Mesenchymal stem cell (in vitro differentiated cells and primary cell): Measurements from ENCODE around the gene DZIP1L.

Experiments used
- DNase-seq: peaks from one replicate; pipeline ENCODE4 v3.0.0-alpha.2; 2013
- H2AFZ ChIP-seq: one replicate; pipeline ENCODE4 v1.6.1; 2013; ENCODE audit warnings: low read depth, mild to moderate bottlenecking, control low read depth, inconsistent platforms, low read length, moderate library complexity
- H2AK5ac ChIP-seq: 2 replicates; pipeline ENCODE4 v1.6.1; 2013; ENCODE audit warnings: low read length, moderate library complexity, mild to moderate bottlenecking, inconsistent platforms; ENCODE audit not compliant: severe bottlenecking
- H2BK120ac ChIP-seq: one replicate; pipeline ENCODE4 v1.6.1; 2013; ENCODE audit warnings: low read depth, mild to moderate bottlenecking, inconsistent platforms, low read length, moderate library complexity
- H2BK12ac ChIP-seq, 2 experiments: one replicate each; pipeline ENCODE4 v1.6.1; 2013; ENCODE audit warnings: inconsistent platforms in 2 of 2, low read length in 2 of 2, mild to moderate bottlenecking in 2 of 2, moderate library complexity in 2 of 2, control low read depth in 1 of 2
- H2BK15ac ChIP-seq: one replicate; pipeline ENCODE4 v1.6.1; 2013; ENCODE audit warnings: mild to moderate bottlenecking, low read depth, inconsistent platforms; ENCODE audit not compliant: poor library complexity, severe bottlenecking
- H2BK5ac ChIP-seq: 2 replicates; pipeline ENCODE4 v1.6.1; 2013; ENCODE audit warnings: low read depth, mild to moderate bottlenecking, low read length, control low read depth, inconsistent platforms; ENCODE audit not compliant: poor library complexity, severe bottlenecking
- H3K14ac ChIP-seq, 2 experiments: one replicate each; pipeline ENCODE4 v1.6.1; 2013; ENCODE audit warnings: inconsistent platforms in 2 of 2, low read length in 2 of 2, control low read depth in 1 of 2, mild to moderate bottlenecking in 1 of 2, moderate library complexity in 1 of 2
- H3K18ac ChIP-seq, 2 experiments: one replicate each; pipeline ENCODE4 v1.6.1; 2013; ENCODE audit warnings: inconsistent platforms in 2 of 2, low read length in 2 of 2, control low read depth in 1 of 2, low read depth in 1 of 2, mild to moderate bottlenecking in 1 of 2
- H3K23ac ChIP-seq, 2 experiments: one replicate each; pipeline ENCODE4 v1.6.1; 2013; ENCODE audit warnings: inconsistent platforms in 2 of 2, low read length in 2 of 2, mild to moderate bottlenecking in 2 of 2, moderate library complexity in 2 of 2, control low read depth in 1 of 2
- H3K27ac ChIP-seq: 2 replicates; pipeline ENCODE4 v1.5.1; 2013; ENCODE audit warnings: mild to moderate bottlenecking, moderate library complexity, low read length, control low read depth, inconsistent platforms; ENCODE audit not compliant: poor library complexity, severe bottlenecking
- H3K27me3 ChIP-seq, 2 experiments: 2 replicates each; pipeline versions ENCODE4 v1.6.1 to v1.7.0; 2013; ENCODE audit warnings: low read length in 2 of 2, mild to moderate bottlenecking in 2 of 2, moderate library complexity in 2 of 2, control low read depth in 1 of 2, inconsistent platforms in 1 of 2; ENCODE audit not compliant: control insufficient read depth in 1 of 2, insufficient read depth in 1 of 2
- H3K36me3 ChIP-seq, 2 experiments: 2 replicates each; pipeline versions ENCODE4 v1.6.1 to v1.7.0; 2013; ENCODE audit warnings: low read length in 2 of 2, control low read depth in 1 of 2, inconsistent platforms in 1 of 2, low read depth in 1 of 2, mild to moderate bottlenecking in 1 of 2; ENCODE audit not compliant: insufficient read depth in 2 of 2, control insufficient read depth in 1 of 2
- H3K4ac ChIP-seq, 2 experiments: one replicate each; pipeline ENCODE4 v1.6.1; 2013; ENCODE audit warnings: inconsistent platforms in 2 of 2, low read length in 2 of 2, mild to moderate bottlenecking in 2 of 2, moderate library complexity in 2 of 2, control low read depth in 1 of 2, low read depth in 1 of 2
- H3K4me1 ChIP-seq: 2 replicates; pipeline ENCODE4 v1.6.1; 2013; ENCODE audit warnings: low read depth, low read length, control low read depth; ENCODE audit not compliant: control insufficient read depth, insufficient read depth
- H3K4me2 ChIP-seq: 2 replicates; pipeline ENCODE4 v1.6.1; 2013; ENCODE audit warnings: low read length, mild to moderate bottlenecking, inconsistent platforms; ENCODE audit not compliant: poor library complexity, severe bottlenecking
- H3K4me3 ChIP-seq, 2 experiments: 2 replicates each; pipeline versions ENCODE4 v1.5.1 to v1.7.0; 2013; ENCODE audit warnings: low read length in 2 of 2, mild to moderate bottlenecking in 2 of 2, control low read depth in 1 of 2, low read depth in 1 of 2; ENCODE audit not compliant: insufficient read depth in 1 of 2
- H3K79me1 ChIP-seq: replicated peaks from 2 replicates; pipeline ENCODE4 v1.6.1; 2013; ENCODE audit warnings: mild to moderate bottlenecking, control low read depth, low read length, inconsistent platforms; ENCODE audit not compliant: poor library complexity, severe bottlenecking
- H3K9ac ChIP-seq: 2 replicates; pipeline ENCODE4 v1.7.0; 2013; ENCODE audit warnings: mild to moderate bottlenecking, low read length, moderate library complexity
- H3K9me3 ChIP-seq: 2 replicates; pipeline ENCODE4 v1.7.0; 2013; ENCODE audit warnings: mild to moderate bottlenecking, low read length; ENCODE audit not compliant: control insufficient read depth
- H4K8ac ChIP-seq: one replicate; pipeline ENCODE4 v1.6.1; 2013; ENCODE audit warnings: inconsistent platforms, mild to moderate bottlenecking, low read length, moderate library complexity
- H4K91ac ChIP-seq: one replicate; pipeline ENCODE4 v1.6.1; 2013; ENCODE audit warnings: mild to moderate bottlenecking, low read length, inconsistent platforms
- WGBS: methylation state at CpG from one replicate; pipeline ENCODE4 v1.1.7; 2013; ENCODE audit warnings: mixed read lengths; 5-methylcytosine and 5-hydroxymethylcytosine counted together

Gene DZIP1L

GRCh38 chr3:138060792-138061191 lies 54.6 kb downstream of the DZIP1L start:
- H3K4me1 ChIP-seq = peaks cover 1% of the 10 kb centered on the region
- no peak overlapping the region for H3K4ac ChIP-seq
- H3K27me3 ChIP-seq = no peaks in the 10 kb centered on the region
- H3K14ac ChIP-seq = no peak overlapping the region
- no peak overlapping the region for H3K9ac ChIP-seq
- H3K18ac ChIP-seq = no peak overlapping the region
- H3K4me2 ChIP-seq = no peak overlapping the region
- H3K36me3 ChIP-seq = peaks cover 37 to 43% of the 10 kb centered on the region in 2 experiments
- no peak overlapping the region for H2BK120ac ChIP-seq
- no peaks in the 10 kb centered on the region for H3K9me3 ChIP-seq
- no peak overlapping the region for H2BK5ac ChIP-seq
- H4K91ac ChIP-seq = no peak overlapping the region
- peaks cover 1% of the 10 kb centered on the region for H3K79me1 ChIP-seq
- H2BK12ac ChIP-seq = no peak overlapping the region
- WGBS = no CpG with 5 or more reads among the region's 2 CpGs
- H2AK5ac ChIP-seq = no peak overlapping the region
- no peak overlapping the region for H3K23ac ChIP-seq
- H2AFZ ChIP-seq = no peak overlapping the region
- no peak overlapping the region for H4K8ac ChIP-seq
- DNase-seq = no peak
- no peak overlapping the region for H3K27ac ChIP-seq
- H2BK15ac ChIP-seq = no peak overlapping the region
- H3K4me3 ChIP-seq = no peak overlapping the region

DNA sequence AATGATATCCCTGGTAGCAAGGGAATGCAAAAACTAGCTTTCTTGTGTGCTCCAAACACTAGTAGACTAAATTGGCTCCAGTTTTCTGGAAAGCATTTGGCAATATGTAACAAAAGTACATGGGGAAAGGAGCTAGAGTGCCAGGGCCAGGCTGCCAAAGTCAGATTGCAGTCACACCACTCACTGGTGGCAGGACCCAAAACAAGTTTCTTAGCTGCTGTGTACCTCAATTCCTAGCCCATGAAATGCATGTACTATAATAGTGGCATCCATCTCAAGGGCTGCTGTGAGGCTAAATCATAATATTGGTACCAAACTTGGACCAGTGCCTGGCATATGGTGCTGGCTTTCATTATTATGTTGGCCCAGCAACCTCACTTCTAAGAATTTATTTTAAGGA lies 56.1 kb downstream of the DZIP1L start:
- no peak overlapping the region for H3K4me3 ChIP-seq
- peaks cover 1% of the 10 kb centered on the region for H3K4me1 ChIP-seq
- H3K23ac ChIP-seq = no peak overlapping the region
- peaks cover 1% of the 10 kb centered on the region for H3K79me1 ChIP-seq
- no peak overlapping the region for H2BK12ac ChIP-seq
- H2BK120ac ChIP-seq = no peak overlapping the region
- peaks cover 27 to 29% of the 10 kb centered on the region in 2 experiments for H3K36me3 ChIP-seq
- H3K4me2 ChIP-seq = no peak overlapping the region
- no peak overlapping the region for H2AK5ac ChIP-seq
- no peak for DNase-seq
- H2BK5ac ChIP-seq = no peak overlapping the region
- no peaks in the 10 kb centered on the region for H3K9me3 ChIP-seq
- no peak overlapping the region for H3K14ac ChIP-seq
- H2BK15ac ChIP-seq = no peak overlapping the region
- no peak overlapping the region for H3K4ac ChIP-seq
- H2AFZ ChIP-seq = no peak overlapping the region
- H3K9ac ChIP-seq = no peak overlapping the region
- no peaks in the 10 kb centered on the region for H3K27me3 ChIP-seq
- no peak overlapping the region for H3K18ac ChIP-seq
- H4K91ac ChIP-seq = no peak overlapping the region
- no peak overlapping the region for H3K27ac ChIP-seq
- no peak overlapping the region for H4K8ac ChIP-seq

DNA sequence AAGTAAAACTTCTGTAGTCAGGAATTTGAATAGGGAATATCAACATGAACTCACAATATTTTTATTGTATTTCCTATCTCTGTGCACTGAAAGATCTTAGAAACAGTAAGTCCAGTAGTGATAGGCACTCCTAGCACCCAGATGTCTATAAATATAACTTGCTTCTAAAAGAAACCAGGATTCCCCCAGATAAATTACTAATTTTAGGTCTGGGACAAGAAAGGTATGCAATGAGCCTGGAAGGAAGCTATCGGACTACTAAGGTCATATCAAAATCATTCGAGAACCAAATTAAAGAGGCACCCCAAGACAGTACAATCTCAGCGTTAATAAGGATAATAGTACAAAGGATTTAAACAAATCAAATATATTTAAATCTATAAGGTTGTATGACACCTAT lies 58.0 kb downstream of the DZIP1L start:
- H3K36me3 ChIP-seq = peaks cover 13 to 17% of the 10 kb centered on the region in 2 experiments
- no peak overlapping the region for H3K4me3 ChIP-seq
- no peak overlapping the region for H2BK15ac ChIP-seq
- H3K27ac ChIP-seq = no peak overlapping the region
- H2AK5ac ChIP-seq = no peak overlapping the region
- H3K9me3 ChIP-seq = no peaks in the 10 kb centered on the region
- H2BK12ac ChIP-seq = no peak overlapping the region
- no peak overlapping the region for H3K18ac ChIP-seq
- no peaks in the 10 kb centered on the region for H3K4me1 ChIP-seq
- no peak overlapping the region for H2BK120ac ChIP-seq
- no peak for DNase-seq
- H3K27me3 ChIP-seq = no peaks in the 10 kb centered on the region
- peaks cover 1% of the 10 kb centered on the region for H3K79me1 ChIP-seq
- no peak overlapping the region for H3K23ac ChIP-seq
- H3K9ac ChIP-seq = no peak overlapping the region
- no peak overlapping the region for H4K8ac ChIP-seq
- H3K4ac ChIP-seq = no peak overlapping the region
- no CpG with 5 or more reads among the region's 3 CpGs for WGBS
- H3K4me2 ChIP-seq = no peak overlapping the region
- no peak overlapping the region for H4K91ac ChIP-seq
- no peak overlapping the region for H2BK5ac ChIP-seq
- H3K14ac ChIP-seq = no peak overlapping the region
- H2AFZ ChIP-seq = no peak overlapping the region

GRCh38 chr3:138054057-138054456 lies 61.4 kb downstream of the DZIP1L start:
- Histone ChIP-seq H2BK5ac (no peak overlapping the region), H4K8ac (no peak overlapping the region), H3K4me1 (peaks cover 4% of the 10 kb centered on the region), H3K4me3 (no peak overlapping the region), H3K4me2 (no peak overlapping the region), H3K9ac (no peak overlapping the region), H3K36me3 (peaks cover 5 to 8% of the 10 kb centered on the region in 2 experiments), H2AFZ (no peak overlapping the region), H3K23ac (no peak overlapping the region), H4K91ac (no peak overlapping the region), H3K14ac (no peak overlapping the region), H2BK12ac (no peak overlapping the region), H3K27me3 (no peaks in the 10 kb centered on the region), H2AK5ac (no peak overlapping the region), H2BK15ac (no peak overlapping the region), H3K27ac (no peak overlapping the region), H2BK120ac (no peak overlapping the region), H3K79me1 (no peaks in the 10 kb centered on the region), H3K18ac (no peak overlapping the region), H3K4ac (no peak overlapping the region), H3K9me3 (no peaks in the 10 kb centered on the region)
- 100% methylated on average over 1 of the region's 1 CpG for WGBS
- DNase-seq = no peak
